ENCODE data around the gene SPATA33. TPM values are rescaled to one million over a fixed set of nuclear protein-coding genes. Genes with fewer than 3 reads are reported as not detected.

The SPATA33 gene
- total RNA-seq, 1 experiment from 2014 or later, result 12.0 TPM

- TF ChIP-seq, protein P1, sequence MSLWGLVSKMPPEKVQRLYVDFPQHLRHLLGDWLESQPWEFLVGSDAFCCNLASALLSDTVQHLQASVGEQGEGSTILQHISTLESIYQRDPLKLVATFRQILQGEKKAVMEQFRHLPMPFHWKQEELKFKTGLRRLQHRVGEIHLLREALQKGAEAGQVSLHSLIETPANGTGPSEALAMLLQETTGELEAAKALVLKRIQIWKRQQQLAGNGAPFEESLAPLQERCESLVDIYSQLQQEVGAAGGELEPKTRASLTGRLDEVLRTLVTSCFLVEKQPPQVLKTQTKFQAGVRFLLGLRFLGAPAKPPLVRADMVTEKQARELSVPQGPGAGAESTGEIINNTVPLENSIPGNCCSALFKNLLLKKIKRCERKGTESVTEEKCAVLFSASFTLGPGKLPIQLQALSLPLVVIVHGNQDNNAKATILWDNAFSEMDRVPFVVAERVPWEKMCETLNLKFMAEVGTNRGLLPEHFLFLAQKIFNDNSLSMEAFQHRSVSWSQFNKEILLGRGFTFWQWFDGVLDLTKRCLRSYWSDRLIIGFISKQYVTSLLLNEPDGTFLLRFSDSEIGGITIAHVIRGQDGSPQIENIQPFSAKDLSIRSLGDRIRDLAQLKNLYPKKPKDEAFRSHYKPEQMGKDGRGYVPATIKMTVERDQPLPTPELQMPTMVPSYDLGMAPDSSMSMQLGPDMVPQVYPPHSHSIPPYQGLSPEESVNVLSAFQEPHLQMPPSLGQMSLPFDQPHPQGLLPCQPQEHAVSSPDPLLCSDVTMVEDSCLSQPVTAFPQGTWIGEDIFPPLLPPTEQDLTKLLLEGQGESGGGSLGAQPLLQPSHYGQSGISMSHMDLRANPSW (CRISPR knock-in tag; conservative IDR thresholded peaks at IDR 0.05; ENCODE audit: low read depth), result no peak
These were observed 60.3 kb downstream of the SPATA33 start (continued) for GRCh38 chr16:89717688-89718505.

Other genes with a start within 250 kb of the SPATA33 start
- 142 to 184 TPM (median 146 TPM) in 3 replicates for gene ANKRD11, start 167.3 kb upstream of the SPATA33 start, total RNA-seq (2021)
- gene SPG7, start 149.4 kb upstream of the SPATA33 start, total RNA-seq (2021), result 132 to 141 TPM (median 133 TPM) in 3 replicates
- gene RPL13, start 97.2 kb upstream of the SPATA33 start, total RNA-seq (2021), result 2,631 to 3,314 TPM (median 3,295 TPM) in 3 replicates
- 42.6 to 62.4 TPM (median 55.6 TPM) in 3 replicates for gene CPNE7, start 82.1 kb upstream of the SPATA33 start, total RNA-seq (2021)
- 13.6 to 26.5 TPM (median 24.7 TPM) in 3 replicates for gene DPEP1, start 44.2 kb upstream of the SPATA33 start, total RNA-seq (2021)
- gene CHMP1A, start 128 bp upstream of the SPATA33 start, total RNA-seq (2021), result 69.0 to 76.6 TPM (median 76.0 TPM) in 3 replicates
- 79.8 to 102 TPM (median 81.6 TPM) in 3 replicates for gene CDK10, start 28.9 kb downstream of the SPATA33 start, total RNA-seq (2021)
- gene SPATA2L, start 43.9 kb downstream of the SPATA33 start, total RNA-seq (2021), result 12.1 to 15.7 TPM (median 14.1 TPM) in 3 replicates
- 3.8 to 5.6 TPM (median 4.2 TPM) in 3 replicates for gene VPS9D1, start 63.1 kb downstream of the SPATA33 start, total RNA-seq (2021)
- gene ZNF276, start 63.7 kb downstream of the SPATA33 start, total RNA-seq (2021), result 13.9 to 17.2 TPM (median 16.6 TPM) in 3 replicates
- 90.5 to 98.7 TPM (median 90.8 TPM) in 3 replicates for gene FANCA, start 158.8 kb downstream of the SPATA33 start, total RNA-seq (2021)
- gene SPIRE2, start 170.6 kb downstream of the SPATA33 start, total RNA-seq (2021), result 19.7 to 21.1 TPM (median 20.5 TPM) in 3 replicates
- gene TCF25, start 215.8 kb downstream of the SPATA33 start, total RNA-seq (2021), result 113 to 155 TPM (median 127 TPM) in 3 replicates

Measured in WTC11 (cell line).